B cell (primary cell): Measurements from ENCODE around the gene LIG4.

Experiments
- CTCF ChIP-seq: fragments of 200-600 bp; IDR thresholded peaks from one replicate; pipeline ENCODE4 v1.8.0; 2022; ENCODE audit warnings: antibody characterized with exemption, mild to moderate bottlenecking
- EZH2 ChIP-seq: IDR thresholded peaks from 2 replicates; pipeline ENCODE4 v1.6.1; 2012; ENCODE audit warnings: borderline replicate concordance, low read depth, mild to moderate bottlenecking, moderate library complexity, low read length; ENCODE audit not compliant: insufficient read depth, poor library complexity, severe bottlenecking

GRCh38 chr13:108195861-108196260 is 19.5 kb downstream of the LIG4 start:
- no peak for TF ChIP-seq CTCF
- TF ChIP-seq EZH2 = no peak
